MCF 10A (cell line): Measurements from ENCODE around the gene TMEM151A. TPM values are rescaled to one million over a fixed set of nuclear protein-coding genes. Genes with fewer than 3 reads are reported as not detected.

Source experiments
- BruUV-seq: library from RNA; stranded (reverse); fragments of 400-500 nt; replicated peaks from 2 replicates; lab custom pipeline; 2021; lab: Mats Ljungman, UMichigan
- CTCF ChIA-PET: fragments of 300-600 bp; sonication (Branson Sonifier 250); formaldehyde crosslinking; extraction: SDS; loops from one replicate; lab custom pipeline; 2021; ENCODE audit warnings: antibody characterized with exemption, inconsistent platforms; lab: Yijun Ruan, JAX
- POLR2A ChIA-PET: fragments of 300-600, 350-650 bp; sonication (Branson Sonifier 250); formaldehyde crosslinking; extraction: SDS; loops from one replicate; lab custom pipeline; 2020; ENCODE audit warnings: antibody characterized with exemption, inconsistent platforms; lab: Yijun Ruan, JAX
- DNase-seq: peaks from one replicate; pipeline ENCODE4 v3.0.0-alpha.2; 2018; ENCODE audit not compliant: unreplicated experiment
- H3K27ac Mint-ChIP-seq: one replicate; pipeline ENCODE4 v1.8.0; 2022; ENCODE audit warnings: mild to moderate bottlenecking, low read depth, mixed read lengths; ENCODE audit not compliant: unreplicated experiment
- H3K27me3 Mint-ChIP-seq: one replicate; pipeline ENCODE4 v1.8.0; 2022; ENCODE audit warnings: mixed read lengths; ENCODE audit not compliant: insufficient read depth, unreplicated experiment
- H3K36me3 Mint-ChIP-seq: one replicate; pipeline ENCODE4 v1.8.0; 2022; ENCODE audit warnings: mild to moderate bottlenecking, moderate library complexity, mixed read lengths; ENCODE audit not compliant: insufficient read depth, unreplicated experiment
- H3K4me1 Mint-ChIP-seq: one replicate; pipeline ENCODE4 v1.8.0; 2022; ENCODE audit warnings: mixed read lengths; ENCODE audit not compliant: insufficient read depth, unreplicated experiment
- H3K4me3 Mint-ChIP-seq: one replicate; pipeline ENCODE4 v1.8.0; 2022; ENCODE audit warnings: mild to moderate bottlenecking, moderate library complexity, mixed read lengths; ENCODE audit not compliant: unreplicated experiment
- H3K9me3 Mint-ChIP-seq: one replicate; pipeline ENCODE4 v1.8.0; 2022; ENCODE audit warnings: mixed read lengths; ENCODE audit not compliant: unreplicated experiment
- CTCF ChIP-seq: fragments of 200-600 bp; IDR thresholded peaks from one replicate; pipeline ENCODE4 v1.8.0; 2022; ENCODE audit warnings: antibody characterized with exemption, mild to moderate bottlenecking; ENCODE audit not compliant: unreplicated experiment
- intact Hi-C: fragments of 100-400 bp; cut with micrococcal nuclease; formaldehyde crosslinking; loops from 2 replicates; pipeline ENCODE4 v1.14.1; 2022
- total RNA-seq: library from RNA; stranded (reverse); gene quantifications from 2 replicates; pipeline ENCODE4 v1.2.3, GENCODE V29; 2022

Gene TMEM151A
- total RNA-seq, 1 experiment from 2014 or later, result not detected

- Mint-ChIP-seq H3K36me3 (peaks cover 35% of the 10 kb centered on the region), H3K9me3 (no peaks in the 10 kb centered on the region), H3K4me3 (peak overlapping the region; percentile 79), H3K27me3 (no peaks in the 10 kb centered on the region), H3K4me1 (peaks cover 12% of the 10 kb centered on the region), H3K27ac (peak overlapping the region; percentile 81)
- ChIA-PET POLR2A (interaction anchor here (0.7 to 1.5 kb wide), 7 partner anchors 23 to 643 kb away, joined by 3 to 5 read pairs (median 3); partner anchors contain the start of gene PCNX3), CTCF (interaction anchor here (0.8 to 1.3 kb wide), 13 partner anchors 11 to 303 kb away, joined by 3 to 7 read pairs (median 4); no protein-coding TSS in a partner anchor)
- TF ChIP-seq CTCF, result no peak
- intact Hi-C loops, result loop anchor here (1.0 kb wide), 2 partner anchors 36 to 190 kb away; no protein-coding TSS in a partner anchor
- DNase-seq, result no peak
- BruUV-seq, result no TSS peak
These were observed 33.2 kb upstream of the TMEM151A start for GRCh38 chr11:66258473-66258893.

- no peak for DNase-seq
- Mint-ChIP-seq H3K27me3 (no peaks in the 10 kb centered on the region), H3K4me3 (peak overlapping the region; percentile 79), H3K27ac (no peak overlapping the region), H3K4me1 (peaks cover 12% of the 10 kb centered on the region), H3K36me3 (peaks cover 38% of the 10 kb centered on the region), H3K9me3 (no peaks in the 10 kb centered on the region)
- no peak for TF ChIP-seq CTCF
- ChIA-PET CTCF (interaction anchor here (0.6 to 1.3 kb wide), 16 partner anchors 11 to 514 kb away, joined by 3 to 7 read pairs (median 4); no protein-coding TSS in a partner anchor), POLR2A (interaction anchor here (0.7 to 1.5 kb wide), 5 partner anchors 37 to 1482 kb away, joined by 3 to 5 read pairs (median 3); partner anchors contain the start of gene PCNX3)
- intact Hi-C loops, result no loop called here
- TSS peak; percentile 27 for BruUV-seq
These were observed 32.5 kb upstream of the TMEM151A start for GRCh38 chr11:66259225-66259624.

GRCh38 chr11:66259956-66260355 is 31.7 kb upstream of the TMEM151A start:
- Mint-ChIP-seq H3K4me3 (no peak overlapping the region), H3K27me3 (no peaks in the 10 kb centered on the region), H3K27ac (no peak overlapping the region), H3K9me3 (no peaks in the 10 kb centered on the region), H3K4me1 (peaks cover 12% of the 10 kb centered on the region), H3K36me3 (peaks cover 38% of the 10 kb centered on the region)
- ChIA-PET POLR2A (interaction anchor here (0.6 kb wide), 1 partner anchor 359 kb away, joined by 3 read pairs; no protein-coding TSS in a partner anchor), CTCF (interaction anchor here (0.6 to 1.4 kb wide), 7 partner anchors 18 to 289 kb away, joined by 3 to 5 read pairs (median 3); no protein-coding TSS in a partner anchor)
- no peak for TF ChIP-seq CTCF
- intact Hi-C loops, result no loop called here
- DNase-seq, result no peak
- no TSS peak for BruUV-seq

- H3K4me1 Mint-ChIP-seq, result peaks cover 11% of the 10 kb centered on the region
- intact Hi-C loops, result no loop called here
These were observed 30.1 kb upstream of the TMEM151A start for GRCh38 chr11:66261578-66261977.

More at GRCh38 chr11:66261578-66261977, 30.1 kb upstream of the TMEM151A start:
- ChIA-PET POLR2A (interaction anchor here (0.6 kb wide), 1 partner anchor 209 kb away, joined by 3 read pairs; the partner anchor contains the start of gene SF3B2), CTCF (interaction anchor here (1.3 to 1.4 kb wide), 3 partner anchors 20 to 40 kb away, joined by 3 to 7 read pairs (median 6); no protein-coding TSS in a partner anchor)
- BruUV-seq, result no TSS peak
- Mint-ChIP-seq H3K9me3 (no peaks in the 10 kb centered on the region), H3K36me3 (peaks cover 40% of the 10 kb centered on the region), H3K27me3 (no peaks in the 10 kb centered on the region), H3K27ac (no peak overlapping the region), H3K4me3 (no peak overlapping the region)
- no peak for TF ChIP-seq CTCF
- DNase-seq, result no peak
